HL-60/S4 (cell line): Measurements from ENCODE around the gene OSBPL3.

ENCODE experiments used
- in situ Hi-C: fragments of 300-500 bp; cut with MboI; formaldehyde crosslinking; loops from 2 replicates; pipeline ENCODE4 v1.14.3; 2022; ENCODE audit warnings: low sequenced_read_pairs

The OSBPL3 gene

DNA sequence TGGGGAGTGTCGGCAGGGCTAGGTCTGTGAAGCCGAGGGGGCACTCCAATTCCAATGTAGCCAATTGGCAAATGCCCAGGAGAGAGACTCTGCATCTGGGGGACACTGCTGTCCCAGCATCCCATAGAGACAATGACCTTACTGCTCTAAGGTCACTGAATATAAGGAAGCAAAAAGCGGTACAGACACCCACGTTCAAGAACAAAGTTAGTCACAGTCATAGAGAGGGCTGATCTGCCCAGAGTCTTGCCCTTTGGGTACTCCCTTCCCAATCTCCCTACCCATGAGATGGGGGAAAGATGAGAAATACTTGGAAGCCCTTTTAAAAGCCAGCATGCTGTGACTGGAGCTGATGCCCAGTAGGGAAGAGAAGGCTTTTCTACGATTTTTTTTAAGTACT lies 146.4 kb downstream of the OSBPL3 start:
- in situ Hi-C loops, result no loop called here

- in situ Hi-C loops, result no loop called here
Measured at GRCh38 chr7:24831240-24831639, 148.7 kb downstream of the OSBPL3 start.

GRCh38 chr7:24830440-24831050 lies 149.4 kb downstream of the OSBPL3 start:
- in situ Hi-C loops, result no loop called here

- in situ Hi-C loops, result no loop called here
Measured at GRCh38 chr7:24829787-24830186, 150.2 kb downstream of the OSBPL3 start.

DNA sequence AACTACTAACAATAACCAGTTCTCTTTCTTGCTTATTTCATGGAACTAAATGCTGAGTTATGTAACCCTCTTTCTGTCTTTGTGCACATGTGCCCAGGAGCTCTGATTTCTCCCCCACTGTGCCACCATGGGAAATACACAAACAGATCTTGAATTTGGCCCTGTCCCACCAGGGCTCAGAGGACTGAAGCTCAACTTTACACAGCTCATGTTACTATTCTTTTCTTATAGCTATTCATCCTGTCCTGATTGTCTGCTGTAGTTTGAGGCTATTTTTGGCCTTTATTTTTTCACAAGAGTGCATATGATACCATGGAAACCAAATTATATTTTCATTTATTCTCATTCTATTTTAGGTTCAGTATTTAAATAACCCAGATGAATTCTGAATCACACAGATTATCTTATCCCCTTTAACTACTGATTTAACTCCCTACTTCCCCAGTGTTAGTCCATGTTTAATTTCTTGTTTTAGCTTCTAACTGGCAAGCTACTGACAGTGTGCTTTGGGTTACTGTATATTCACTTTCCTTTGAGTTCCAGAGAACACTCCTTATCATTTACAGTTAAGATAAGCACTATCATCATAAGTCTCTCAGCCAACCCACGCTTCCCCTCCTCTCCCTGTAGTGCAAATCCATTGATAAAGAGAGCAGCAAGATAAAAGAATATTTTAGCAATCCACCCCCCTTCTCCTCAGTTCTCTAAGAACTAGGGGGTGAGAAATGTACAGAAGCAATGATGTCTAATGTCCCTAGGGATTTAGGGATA lies 150.9 kb downstream of the OSBPL3 start:
- in situ Hi-C loops, result no loop called here

- in situ Hi-C loops, result no loop called here
Measured at GRCh38 chr7:24827589-24827988, 152.4 kb downstream of the OSBPL3 start.

GRCh38 chr7:24827027-24827426 lies 153.0 kb downstream of the OSBPL3 start:
- in situ Hi-C loops, result no loop called here

- in situ Hi-C loops, result no loop called here
Measured at GRCh38 chr7:24826662-24827020, 153.3 kb downstream of the OSBPL3 start.

GRCh38 chr7:24825931-24826661 lies 153.9 kb downstream of the OSBPL3 start:
- in situ Hi-C loops, result no loop called here

GRCh38 chr7:24825381-24825794 lies 154.6 kb downstream of the OSBPL3 start:
- in situ Hi-C loops, result no loop called here

DNA sequence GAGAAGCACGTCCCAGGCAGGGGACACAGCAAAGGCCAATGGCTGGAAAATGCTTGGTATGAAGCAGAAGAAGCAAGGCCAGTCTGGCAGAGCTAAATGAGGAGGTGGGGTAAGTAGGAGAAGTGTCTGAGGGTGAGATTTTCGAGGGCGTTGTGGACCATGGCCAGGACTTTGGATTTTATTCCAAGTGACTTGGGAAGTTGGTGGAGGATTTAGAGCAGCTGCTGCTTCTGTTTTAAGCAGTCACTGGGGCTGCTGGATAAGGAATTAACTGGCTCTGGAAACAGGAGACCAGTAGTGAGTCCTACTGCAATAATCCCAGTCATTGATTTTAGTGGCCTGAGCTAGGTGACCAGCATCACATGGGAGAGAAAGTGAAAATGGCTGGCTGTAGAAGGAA lies 155.1 kb downstream of the OSBPL3 start:
- in situ Hi-C loops, result no loop called here

GRCh38 chr7:24824400-24824799 lies 155.6 kb downstream of the OSBPL3 start:
- in situ Hi-C loops, result no loop called here

DNA sequence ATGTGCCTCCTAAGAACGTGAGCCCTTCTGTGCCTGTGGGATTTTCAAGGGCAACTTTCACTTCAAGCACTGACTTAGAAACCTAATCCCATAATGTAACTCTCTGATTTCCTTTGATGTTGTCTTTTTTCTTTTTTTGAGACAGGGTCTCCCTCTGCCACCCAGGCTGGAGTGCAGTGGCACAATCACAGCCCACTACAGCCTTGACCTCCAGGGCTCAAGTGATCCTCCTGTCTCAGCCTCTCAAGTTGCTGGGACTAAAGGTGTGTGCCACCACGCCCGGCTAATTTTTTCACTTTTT lies 158.3 kb downstream of the OSBPL3 start:
- in situ Hi-C loops, result no loop called here

DNA sequence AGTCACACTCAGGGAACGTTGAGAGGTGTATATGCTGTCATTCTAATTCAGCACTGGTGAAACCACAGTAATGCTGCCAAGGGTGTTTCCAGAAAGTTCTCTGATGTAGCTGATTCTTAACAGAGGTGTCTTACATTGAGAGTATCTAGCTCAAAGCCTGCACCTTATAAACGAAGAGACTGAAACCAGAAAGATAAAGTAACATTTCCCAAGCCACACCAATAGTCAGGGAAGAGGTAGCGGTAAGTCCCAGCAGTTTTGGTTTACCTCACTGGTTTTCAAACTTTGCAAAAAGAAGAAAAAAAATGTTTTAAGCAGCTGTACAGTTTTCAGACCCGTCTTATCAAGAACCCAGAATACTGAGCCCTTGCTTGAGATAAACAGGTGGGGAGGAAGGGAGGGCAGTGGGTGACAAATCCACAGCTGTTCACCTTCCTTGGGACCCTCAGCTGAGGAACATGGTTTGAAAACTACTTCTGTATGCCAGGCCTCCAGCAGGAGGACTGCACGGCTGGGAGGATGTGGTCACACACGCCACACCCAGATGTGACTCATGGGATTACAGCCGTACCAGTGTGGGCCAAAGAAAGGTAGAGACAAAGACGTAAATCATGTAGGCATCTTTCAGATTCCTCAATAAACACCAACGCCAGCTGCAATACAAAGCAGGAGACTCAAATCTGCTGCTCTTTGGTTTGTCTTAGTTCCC lies 158.8 kb downstream of the OSBPL3 start:
- in situ Hi-C loops, result no loop called here

DNA sequence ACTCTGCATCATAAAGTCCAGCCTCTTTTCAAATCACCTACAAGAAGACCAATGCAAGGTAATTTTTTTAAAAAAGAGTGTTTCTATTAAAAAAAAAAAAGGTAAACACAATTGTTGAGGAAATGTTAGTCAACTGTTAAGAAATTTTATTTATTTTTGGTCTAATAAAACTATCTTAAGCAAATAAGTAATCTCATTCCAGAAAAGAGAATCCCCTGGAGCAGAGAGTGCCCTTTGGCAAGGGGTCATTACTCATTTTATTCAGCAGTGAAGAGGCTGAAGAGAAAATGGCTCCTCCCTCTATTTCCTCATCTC lies 159.3 kb downstream of the OSBPL3 start:
- in situ Hi-C loops, result no loop called here

DNA sequence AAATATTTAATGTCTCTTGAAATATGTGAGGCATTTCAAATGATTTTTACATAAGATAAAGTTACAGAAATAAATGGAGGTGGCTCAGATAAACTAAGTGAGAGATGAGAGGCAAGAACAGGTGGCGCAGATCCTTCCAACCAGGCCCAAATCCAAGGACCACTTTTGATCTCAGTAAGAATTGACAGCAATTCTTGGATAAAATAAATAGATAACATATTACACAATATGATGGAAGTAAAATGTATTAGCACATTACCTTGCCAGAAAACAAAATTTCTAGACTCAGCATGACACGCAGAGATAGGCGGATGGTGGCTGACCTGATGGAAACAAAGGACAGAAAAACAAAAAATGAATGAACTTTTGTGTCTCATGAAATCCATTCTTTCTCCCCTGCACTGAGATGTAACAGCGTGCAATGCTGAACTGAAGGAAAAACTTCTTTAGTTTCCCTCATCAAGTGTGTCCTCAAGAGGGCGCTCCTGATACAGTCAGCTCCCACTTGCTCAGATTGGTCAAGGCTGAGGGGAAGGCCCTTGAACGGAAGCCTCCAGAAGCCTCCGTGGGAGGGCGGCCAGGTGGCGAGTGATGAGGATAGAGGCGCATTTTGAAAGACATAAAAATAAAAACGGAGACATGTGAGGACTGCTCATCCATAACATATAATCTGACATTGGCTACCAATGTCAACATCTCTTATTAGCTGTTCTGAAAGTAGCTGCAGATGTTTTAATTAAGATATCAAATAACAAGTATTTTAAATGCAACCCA lies 159.9 kb downstream of the OSBPL3 start:
- in situ Hi-C loops, result no loop called here

DNA sequence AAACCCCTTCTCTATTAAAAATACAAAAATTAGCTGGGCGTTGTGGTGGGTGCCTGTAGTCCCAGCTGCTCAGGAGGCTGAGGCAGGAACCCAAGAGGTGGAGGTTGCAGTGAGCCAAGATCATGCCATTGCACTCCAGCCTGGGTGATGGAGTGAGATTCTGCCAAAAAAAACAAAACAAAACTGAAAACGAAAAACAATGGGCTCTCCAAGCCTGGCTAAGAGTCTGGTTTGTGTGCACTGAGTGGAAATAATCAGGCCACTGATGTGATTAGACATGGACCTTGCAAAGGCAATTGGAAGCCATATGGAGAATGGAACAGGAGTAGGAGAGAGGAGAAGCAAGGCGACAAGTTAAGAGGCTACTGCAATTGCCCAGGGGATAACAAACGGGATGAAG lies 162.6 kb downstream of the OSBPL3 start:
- in situ Hi-C loops, result no loop called here

DNA sequence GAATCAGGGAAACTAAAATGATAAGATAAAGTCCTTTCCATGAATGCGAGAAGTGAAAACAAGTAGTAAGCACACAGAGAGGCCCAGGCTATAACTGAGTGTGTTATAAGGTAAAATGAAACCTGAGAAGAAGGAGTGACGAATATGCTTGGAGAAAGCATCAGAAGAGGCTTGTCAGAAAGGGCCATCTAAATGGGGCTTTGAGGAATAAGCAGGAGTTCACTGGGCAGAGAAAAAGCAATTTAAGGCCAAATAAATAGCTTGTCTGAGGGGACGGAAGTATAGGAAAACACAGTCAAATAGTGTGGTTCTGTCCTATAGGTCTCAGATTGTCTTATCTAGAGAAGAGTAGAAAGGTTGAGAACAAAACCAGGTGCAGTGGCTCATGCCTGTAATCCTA lies 163.1 kb downstream of the OSBPL3 start:
- in situ Hi-C loops, result no loop called here

- in situ Hi-C loops, result no loop called here
Measured at GRCh38 chr7:24812305-24812945, 167.6 kb downstream of the OSBPL3 start.

DNA sequence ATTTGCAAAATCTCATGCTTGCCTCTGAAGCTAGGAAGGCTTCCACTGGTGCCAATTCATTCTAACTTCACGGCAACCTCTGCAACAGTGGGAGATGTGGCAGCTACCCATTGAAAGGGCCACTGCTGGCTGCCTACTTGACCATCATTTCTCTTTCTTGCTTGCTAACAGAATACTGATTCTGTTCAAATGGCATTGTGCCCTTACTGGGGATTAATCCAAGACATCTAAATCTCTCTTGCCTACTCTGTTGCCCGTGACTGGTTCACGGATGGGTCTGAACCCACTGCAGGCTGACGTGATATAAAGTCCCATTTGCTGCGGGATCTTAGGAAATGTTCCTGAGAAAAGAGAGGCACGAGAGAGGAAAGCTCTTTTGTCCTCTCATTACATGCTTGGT lies 171.5 kb downstream of the OSBPL3 start:
- in situ Hi-C loops, result loop anchor here (10.0 kb wide), 1 partner anchor 286 kb away; no protein-coding TSS in a partner anchor
